HEK293 (cell line): ENCODE results near the gene MTPN.

Source experiments
- CTCF ChIA-PET: fragments of 350-600 bp; formaldehyde crosslinking; extraction: SDS; loops from one replicate; lab custom pipeline; 2021; ENCODE audit warnings: antibody characterized with exemption; lab: Yijun Ruan, JAX
- POLR2A ChIA-PET: fragments of 300-600 bp; formaldehyde crosslinking; extraction: SDS; loops from one replicate; lab custom pipeline; 2020; ENCODE audit warnings: antibody characterized with exemption, inconsistent platforms; lab: Yijun Ruan, JAX
- H3K27ac ChIP-seq: fragments of 200-500 bp; sonication (Bioruptor generic); 2 replicates; pipeline ENCODE4 v1.5.1; 2014; ENCODE audit warnings: low read depth, low read length, control low read depth, inconsistent platforms; ENCODE audit errors: extremely low read depth
- H3K36me3 ChIP-seq, 2 experiments: fragments of 200-500 bp in 1 of 2; sonication (Bioruptor generic) in 1 of 2; 1 replicate in 1 of 2; 2 replicates in 1 of 2; pipeline ENCODE4 v1.5.1; 2014 to 2017; ENCODE audit warnings: inconsistent platforms in 2 of 2, low read length in 2 of 2; ENCODE audit not compliant: control insufficient read depth in 2 of 2, insufficient read depth in 1 of 2
- H3K4me1 ChIP-seq: fragments of 200-500 bp; sonication (Bioruptor generic); 2 replicates; pipeline ENCODE4 v1.5.1; 2014; ENCODE audit warnings: mild to moderate bottlenecking, low read length, inconsistent platforms; ENCODE audit not compliant: control insufficient read depth, insufficient read depth
- H3K4me3 ChIP-seq: 2 replicates; pipeline ENCODE4 v1.5.1; 2011; ENCODE audit warnings: low read depth, mild to moderate bottlenecking, control low read depth, low read length, moderate library complexity
- H3K9me3 ChIP-seq: fragments of 200-500 bp; sonication (Bioruptor generic); 2 replicates; pipeline ENCODE4 v1.5.1; 2014; ENCODE audit warnings: low read depth, low read length, inconsistent platforms; ENCODE audit not compliant: control insufficient read depth, insufficient read depth
- GLI2 ChIP-seq: fragments of 450-650 bp; formaldehyde crosslinking; IDR thresholded peaks from 2 replicates; pipeline ENCODE4; 2017; ENCODE audit warnings: missing biosample characterization, missing genetic modification characterization, low read depth, borderline replicate concordance
- MEIS1 ChIP-seq: sonication (generic); formaldehyde crosslinking; IDR thresholded peaks from 2 replicates; pipeline ENCODE4 v1.8.1; 2022; ENCODE audit warnings: missing genetic modification reagents, mild to moderate bottlenecking, borderline replicate concordance
- PRDM1 ChIP-seq: fragments of 450-650 bp; formaldehyde crosslinking; IDR thresholded peaks from 2 replicates; pipeline ENCODE4; 2016; ENCODE audit warnings: missing biosample characterization, missing genetic modification characterization
- SETDB1 ChIP-seq: IDR thresholded peaks from one replicate; pipeline ENCODE4 v1.6.1; 2017; ENCODE audit warnings: mild to moderate bottlenecking, low read length, moderate library complexity, mixed read lengths; ENCODE audit not compliant: insufficient read length
- SP2 ChIP-seq: fragments of 450-650 bp; formaldehyde crosslinking; IDR thresholded peaks from 2 replicates; pipeline ENCODE4 v1.5.1; 2016; ENCODE audit warnings: missing biosample characterization, missing genetic modification characterization
- SP3 ChIP-seq: fragments of 450-650 bp; formaldehyde crosslinking; IDR thresholded peaks from 2 replicates; pipeline ENCODE4 v1.5.1; 2016; ENCODE audit warnings: missing biosample characterization, missing genetic modification characterization
- TRIM28 ChIP-seq: IDR thresholded peaks from 2 replicates; pipeline ENCODE4 v1.6.1; 2011; ENCODE audit warnings: low read length, control low read depth, borderline replicate concordance
- ZBTB20 ChIP-seq: fragments of 450-650 bp; formaldehyde crosslinking; IDR thresholded peaks from 2 replicates; pipeline ENCODE4 v1.5.1; 2016; ENCODE audit warnings: missing biosample characterization, missing genetic modification characterization
- ZBTB48 ChIP-seq: fragments of 450-650 bp; formaldehyde crosslinking; IDR thresholded peaks from 2 replicates; pipeline ENCODE4 v1.5.1; 2016; ENCODE audit warnings: missing biosample characterization, missing genetic modification characterization
- ZEB2 ChIP-seq: fragments of 450-650 bp; formaldehyde crosslinking; IDR thresholded peaks from 2 replicates; pipeline ENCODE4 v1.5.1; 2016; ENCODE audit warnings: missing biosample characterization, missing genetic modification characterization
- ZFP3 ChIP-seq: fragments of 450-650 bp; formaldehyde crosslinking; IDR thresholded peaks from 2 replicates; pipeline ENCODE4 v1.5.1; 2016; ENCODE audit warnings: low read depth, missing biosample characterization, missing genetic modification characterization
- ZFP69B ChIP-seq: fragments of 450-650 bp; formaldehyde crosslinking; IDR thresholded peaks from 2 replicates; pipeline ENCODE4 v1.5.1; 2016; ENCODE audit warnings: missing biosample characterization, missing genetic modification characterization
- ZNF138 ChIP-seq: fragments of 450-650 bp; formaldehyde crosslinking; IDR thresholded peaks from 2 replicates; pipeline ENCODE4 v1.5.1; 2016; ENCODE audit warnings: missing biosample characterization, missing genetic modification characterization, borderline replicate concordance
- ZNF169 ChIP-seq: fragments of 450-650 bp; formaldehyde crosslinking; IDR thresholded peaks from 2 replicates; pipeline ENCODE4 v1.5.1; 2016; ENCODE audit warnings: missing biosample characterization, missing genetic modification characterization
- ZNF214 ChIP-seq: fragments of 450-650 bp; formaldehyde crosslinking; IDR thresholded peaks from 2 replicates; pipeline ENCODE4 v1.5.1; 2017; ENCODE audit warnings: missing biosample characterization, mild to moderate bottlenecking, missing genetic modification characterization, borderline replicate concordance
- ZNF248 ChIP-seq: fragments of 450-650 bp; formaldehyde crosslinking; IDR thresholded peaks from 2 replicates; pipeline ENCODE4 v1.5.1; 2017; ENCODE audit warnings: missing biosample characterization, missing genetic modification characterization
- ZNF266 ChIP-seq: fragments of 450-650 bp; formaldehyde crosslinking; IDR thresholded peaks from 2 replicates; pipeline ENCODE4 v1.5.1; 2016; ENCODE audit warnings: missing biosample characterization, missing genetic modification characterization, low read depth
- ZNF311 ChIP-seq: fragments of 450-650 bp; formaldehyde crosslinking; IDR thresholded peaks from 2 replicates; pipeline ENCODE4 v1.5.1; 2017; ENCODE audit warnings: missing biosample characterization, missing genetic modification characterization, borderline replicate concordance
- ZNF354C ChIP-seq: fragments of 450-650 bp; formaldehyde crosslinking; IDR thresholded peaks from 2 replicates; pipeline ENCODE4 v1.5.1; 2016; ENCODE audit warnings: missing biosample characterization, missing genetic modification characterization, low read depth, borderline replicate concordance
- ZNF404 ChIP-seq: fragments of 450-650 bp; formaldehyde crosslinking; IDR thresholded peaks from 2 replicates; pipeline ENCODE4 v1.5.1; 2017; ENCODE audit warnings: missing biosample characterization, missing genetic modification characterization
- ZNF623 ChIP-seq: fragments of 450-650 bp; formaldehyde crosslinking; IDR thresholded peaks from 2 replicates; pipeline ENCODE4 v1.5.1; 2016; ENCODE audit warnings: missing biosample characterization, missing genetic modification characterization
- ZSCAN16 ChIP-seq: fragments of 450-650 bp; formaldehyde crosslinking; IDR thresholded peaks from 2 replicates; pipeline ENCODE4 v1.5.1; 2016; ENCODE audit warnings: missing biosample characterization, missing genetic modification characterization
- TF ChIP-seq, protein P1 (sequence below): fragments of 450-650 bp; formaldehyde crosslinking; IDR thresholded peaks from 2 replicates; pipeline ENCODE4 v1.5.1; 2016; ENCODE audit warnings: missing biosample characterization, missing genetic modification characterization
- TF ChIP-seq, protein P2 (sequence below): IDR thresholded peaks from 2 replicates; pipeline ENCODE4 v1.6.1; 2011; ENCODE audit warnings: mild to moderate bottlenecking, low read depth, low read length, borderline replicate concordance
- TF ChIP-seq, protein P3 (sequence below): fragments of 450-650 bp; IDR thresholded peaks from 2 replicates; pipeline ENCODE4 v1.5.1; 2018; ENCODE audit warnings: missing biosample characterization, mild to moderate bottlenecking, missing genetic modification characterization
- TF ChIP-seq, protein P4 (sequence below): fragments of 450-650 bp; formaldehyde crosslinking; IDR thresholded peaks from 2 replicates; pipeline ENCODE4 v1.5.1; 2016; ENCODE audit warnings: missing biosample characterization, missing genetic modification characterization

MTPN gene

DNA sequence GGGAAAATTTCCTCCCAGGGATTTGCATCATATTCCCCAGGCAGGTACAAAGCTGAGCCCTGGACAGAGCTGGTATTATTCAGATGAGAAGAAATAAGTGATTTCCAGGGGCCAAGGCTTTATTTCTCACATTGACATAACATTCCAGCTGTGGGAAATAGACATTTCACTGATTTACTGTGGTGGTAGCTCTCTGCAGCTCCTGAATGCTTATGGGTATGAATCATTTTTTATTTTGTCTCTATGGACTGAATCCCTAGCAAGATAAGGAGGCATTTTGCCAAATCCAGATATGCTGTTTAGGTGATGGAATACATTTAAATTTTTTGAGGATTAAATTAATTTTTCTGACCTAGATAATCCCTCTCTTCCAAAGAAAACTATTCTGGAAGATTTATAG is 97.9 kb downstream of the MTPN start:
- Histone ChIP-seq H3K9me3 (no peaks in the 10 kb centered on the region), H3K36me3 (no peaks in the 10 kb centered on the region), H3K4me1 (no peaks in the 10 kb centered on the region), H3K27ac (no peak overlapping the region)
- POLR2A ChIA-PET: no interaction called here
- CTCF ChIA-PET: interaction anchor here (0.6 kb wide), 1 partner anchor 140 kb away, joined by 3 read pairs; no protein-coding TSS in a partner anchor
- TF ChIP-seq ZNF169 (tag by site-specific recombination) (no peak), ZNF266 (tag by site-specific recombination) (no peak), ZBTB48 (tag by site-specific recombination) (no peak), ZNF354C (tag by site-specific recombination) (no peak)
- TF ChIP-seq, protein P1, sequence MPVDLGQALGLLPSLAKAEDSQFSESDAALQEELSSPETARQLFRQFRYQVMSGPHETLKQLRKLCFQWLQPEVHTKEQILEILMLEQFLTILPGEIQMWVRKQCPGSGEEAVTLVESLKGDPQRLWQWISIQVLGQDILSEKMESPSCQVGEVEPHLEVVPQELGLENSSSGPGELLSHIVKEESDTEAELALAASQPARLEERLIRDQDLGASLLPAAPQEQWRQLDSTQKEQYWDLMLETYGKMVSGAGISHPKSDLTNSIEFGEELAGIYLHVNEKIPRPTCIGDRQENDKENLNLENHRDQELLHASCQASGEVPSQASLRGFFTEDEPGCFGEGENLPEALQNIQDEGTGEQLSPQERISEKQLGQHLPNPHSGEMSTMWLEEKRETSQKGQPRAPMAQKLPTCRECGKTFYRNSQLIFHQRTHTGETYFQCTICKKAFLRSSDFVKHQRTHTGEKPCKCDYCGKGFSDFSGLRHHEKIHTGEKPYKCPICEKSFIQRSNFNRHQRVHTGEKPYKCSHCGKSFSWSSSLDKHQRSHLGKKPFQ (tag by site-specific recombination): no peak
- TF ChIP-seq, all 188 proteins: peak for 0
- no peak overlapping the region for H3K4me3 ChIP-seq

DNA sequence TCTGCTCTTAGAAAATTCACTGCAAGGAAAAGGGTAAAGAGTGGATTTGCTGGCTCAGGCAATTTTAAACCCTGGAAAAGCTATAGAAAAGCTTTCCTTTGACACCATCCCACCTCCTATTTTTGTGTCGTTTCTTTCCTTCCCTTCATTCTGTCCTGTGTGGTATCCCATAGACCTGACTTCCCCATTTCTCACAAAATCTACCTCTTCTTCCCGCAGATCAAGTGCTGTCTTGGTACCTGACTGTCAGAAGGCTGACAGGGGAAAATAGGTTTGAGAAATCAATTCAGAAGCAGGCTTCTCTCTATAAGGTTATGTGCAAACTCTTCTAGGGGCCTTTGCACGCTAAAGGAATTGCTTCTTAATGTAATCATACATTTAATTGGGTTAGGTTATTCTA is 98.9 kb downstream of the MTPN start:
- no peak for TF ChIP-seq TRIM28
- no peak for TF ChIP-seq ZNF404 (tag by site-specific recombination)
- no peak for TF ChIP-seq PRDM1 (tag by site-specific recombination)
- no peak for TF ChIP-seq SP2
- TF ChIP-seq SP3: no peak
- no peak for TF ChIP-seq MEIS1
- no peak for TF ChIP-seq ZNF311
- TF ChIP-seq, protein P2, sequence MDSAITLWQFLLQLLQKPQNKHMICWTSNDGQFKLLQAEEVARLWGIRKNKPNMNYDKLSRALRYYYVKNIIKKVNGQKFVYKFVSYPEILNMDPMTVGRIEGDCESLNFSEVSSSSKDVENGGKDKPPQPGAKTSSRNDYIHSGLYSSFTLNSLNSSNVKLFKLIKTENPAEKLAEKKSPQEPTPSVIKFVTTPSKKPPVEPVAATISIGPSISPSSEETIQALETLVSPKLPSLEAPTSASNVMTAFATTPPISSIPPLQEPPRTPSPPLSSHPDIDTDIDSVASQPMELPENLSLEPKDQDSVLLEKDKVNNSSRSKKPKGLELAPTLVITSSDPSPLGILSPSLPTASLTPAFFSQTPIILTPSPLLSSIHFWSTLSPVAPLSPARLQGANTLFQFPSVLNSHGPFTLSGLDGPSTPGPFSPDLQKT: no peak
- no peak for TF ChIP-seq ZFP3 (tag by site-specific recombination)
- no peak for TF ChIP-seq SETDB1
- no peak for TF ChIP-seq ZNF623 (tag by site-specific recombination)
- TF ChIP-seq GLI2: no peak
- TF ChIP-seq, protein P3, sequence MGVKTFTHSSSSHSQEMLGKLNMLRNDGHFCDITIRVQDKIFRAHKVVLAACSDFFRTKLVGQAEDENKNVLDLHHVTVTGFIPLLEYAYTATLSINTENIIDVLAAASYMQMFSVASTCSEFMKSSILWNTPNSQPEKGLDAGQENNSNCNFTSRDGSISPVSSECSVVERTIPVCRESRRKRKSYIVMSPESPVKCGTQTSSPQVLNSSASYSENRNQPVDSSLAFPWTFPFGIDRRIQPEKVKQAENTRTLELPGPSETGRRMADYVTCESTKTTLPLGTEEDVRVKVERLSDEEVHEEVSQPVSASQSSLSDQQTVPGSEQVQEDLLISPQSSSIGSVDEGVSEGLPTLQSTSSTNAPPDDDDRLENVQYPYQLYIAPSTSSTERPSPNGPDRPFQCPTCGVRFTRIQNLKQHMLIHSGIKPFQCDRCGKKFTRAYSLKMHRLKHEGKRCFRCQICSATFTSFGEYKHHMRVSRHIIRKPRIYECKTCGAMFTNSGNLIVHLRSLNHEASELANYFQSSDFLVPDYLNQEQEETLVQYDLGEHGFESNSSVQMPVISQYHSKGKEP (tag by site-specific recombination): no peak
- TF ChIP-seq ZNF138 (tag by site-specific recombination): no peak
- Histone ChIP-seq H3K4me1 (no peaks in the 10 kb centered on the region), H3K27ac (no peak overlapping the region), H3K9me3 (no peaks in the 10 kb centered on the region), H3K4me3 (no peak overlapping the region), H3K36me3 (no peaks in the 10 kb centered on the region)
- ChIA-PET CTCF (interaction anchor here (0.5 kb wide), 1 partner anchor 56 kb away, joined by 5 read pairs; no protein-coding TSS in a partner anchor), POLR2A (no interaction called here)

DNA sequence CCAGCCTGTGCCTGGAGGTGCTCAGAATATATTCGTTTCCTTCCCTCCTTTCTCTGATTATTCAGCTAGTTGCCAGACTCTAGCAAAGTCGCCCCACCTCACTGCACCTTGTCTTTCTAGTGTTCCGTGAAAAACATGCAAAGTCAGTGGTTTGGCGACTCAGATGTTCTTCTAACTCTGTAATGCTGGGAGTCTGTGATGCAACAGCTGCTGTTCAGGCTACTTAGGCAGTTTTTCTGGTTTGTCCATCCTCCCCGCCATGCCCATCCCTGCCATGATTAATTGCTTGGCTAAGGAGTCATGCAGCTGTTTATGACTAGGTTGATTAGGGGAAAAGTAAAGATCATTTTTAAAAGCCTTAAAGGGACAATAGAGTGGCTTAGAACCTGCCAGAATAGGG is 99.4 kb downstream of the MTPN start:
- no peak overlapping the region for H3K27ac ChIP-seq
- CTCF ChIA-PET: interaction anchor here (0.5 kb wide), 1 partner anchor 55 kb away, joined by 5 read pairs; no protein-coding TSS in a partner anchor

More for the DNA sequence above, 99.4 kb downstream of the MTPN start:
- Histone ChIP-seq H3K36me3 (no peaks in the 10 kb centered on the region), H3K4me1 (no peaks in the 10 kb centered on the region), H3K4me3 (no peak overlapping the region), H3K9me3 (no peaks in the 10 kb centered on the region)
- TF ChIP-seq ZSCAN16 (tag by site-specific recombination) (no peak), ZEB2 (tag by site-specific recombination) (no peak), ZBTB20 (no peak), ZNF214 (tag by site-specific recombination) (no peak), ZFP69B (tag by site-specific recombination) (no peak), ZNF248 (tag by site-specific recombination) (no peak)
- TF ChIP-seq, protein P4, sequence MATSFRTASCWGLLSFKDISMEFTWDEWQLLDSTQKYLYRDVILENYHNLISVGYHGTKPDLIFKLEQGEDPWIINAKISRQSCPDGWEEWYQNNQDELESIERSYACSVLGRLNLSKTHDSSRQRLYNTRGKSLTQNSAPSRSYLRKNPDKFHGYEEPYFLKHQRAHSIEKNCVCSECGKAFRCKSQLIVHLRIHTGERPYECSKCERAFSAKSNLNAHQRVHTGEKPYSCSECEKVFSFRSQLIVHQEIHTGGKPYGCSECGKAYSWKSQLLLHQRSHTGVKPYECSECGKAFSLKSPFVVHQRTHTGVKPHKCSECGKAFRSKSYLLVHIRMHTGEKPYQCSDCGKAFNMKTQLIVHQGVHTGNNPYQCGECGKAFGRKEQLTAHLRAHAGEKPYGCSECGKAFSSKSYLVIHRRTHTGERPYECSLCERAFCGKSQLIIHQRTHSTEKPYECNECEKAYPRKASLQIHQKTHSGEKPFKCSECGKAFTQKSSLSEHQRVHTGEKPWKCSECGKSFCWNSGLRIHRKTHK: no peak
- POLR2A ChIA-PET: no interaction called here
